ENCODE measurements around the gene SMIM8.
"Not testable (repeated sequence)": the region's sequence is repeated elsewhere in the genome, so short reads cannot be mapped to it uniquely, and the experiment has no call there.

SMIM8 gene

GRCh38 chr6:87322304-87323212 lies at the start of gene SMIM8:
TSS of gene SMIM8 (plus strand) at chr6:87322588. CDS start at chr6:87337032, 14,444 bp downstream.
- DNase-seq: peak; percentile 87

- DNase-seq: no peak
Observed at GRCh38 chr6:87274660-87275274, 47.6 kb upstream of the SMIM8 start.

DNA sequence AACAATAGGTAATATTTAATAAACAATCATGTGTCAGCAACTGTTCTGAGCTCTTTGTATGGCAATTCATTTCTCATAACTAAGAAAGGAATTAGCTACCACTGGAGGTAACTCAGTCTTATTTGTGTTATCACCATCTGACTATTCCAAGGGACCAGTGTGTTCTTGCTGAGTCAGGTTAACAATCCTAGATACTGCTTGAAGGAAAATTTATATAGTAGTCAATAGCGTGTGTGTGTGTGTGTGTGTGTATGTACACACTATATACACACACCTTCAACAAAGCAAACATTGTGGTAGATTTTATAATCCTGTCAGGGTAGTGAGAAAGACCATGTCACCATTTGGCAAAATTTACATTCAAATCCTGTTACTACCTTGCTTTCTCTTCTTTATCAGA lies 45.8 kb upstream of the SMIM8 start:
- no peak for DNase-seq

- no peak for DNase-seq
Observed at GRCh38 chr6:87277123-87277522, 45.3 kb upstream of the SMIM8 start.

GRCh38 chr6:87279196-87279595 lies 43.2 kb upstream of the SMIM8 start:
- DNase-seq: no peak

DNA sequence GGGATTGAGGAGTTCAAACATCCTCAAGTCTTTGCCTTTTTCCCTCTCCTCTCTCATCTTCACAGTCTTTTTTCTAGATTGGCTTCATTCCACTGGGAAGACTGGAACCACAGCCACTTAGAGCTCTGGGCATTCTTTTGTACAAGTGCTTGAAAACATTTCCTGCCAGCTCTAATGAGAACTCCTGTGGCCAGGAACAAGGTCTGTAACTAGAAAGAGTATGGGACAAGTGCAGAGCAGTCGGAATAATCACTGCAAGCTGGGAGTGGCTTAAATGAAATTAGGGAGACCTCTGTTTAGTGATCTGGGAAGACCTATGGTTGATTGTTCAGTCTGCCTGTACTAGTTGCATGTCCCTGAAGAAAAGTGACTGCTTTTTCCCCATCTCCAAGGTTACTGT lies 41.0 kb upstream of the SMIM8 start:
- DNase-seq: no peak

- no peak for DNase-seq
Observed at GRCh38 chr6:87282743-87283142, 39.6 kb upstream of the SMIM8 start.

DNA sequence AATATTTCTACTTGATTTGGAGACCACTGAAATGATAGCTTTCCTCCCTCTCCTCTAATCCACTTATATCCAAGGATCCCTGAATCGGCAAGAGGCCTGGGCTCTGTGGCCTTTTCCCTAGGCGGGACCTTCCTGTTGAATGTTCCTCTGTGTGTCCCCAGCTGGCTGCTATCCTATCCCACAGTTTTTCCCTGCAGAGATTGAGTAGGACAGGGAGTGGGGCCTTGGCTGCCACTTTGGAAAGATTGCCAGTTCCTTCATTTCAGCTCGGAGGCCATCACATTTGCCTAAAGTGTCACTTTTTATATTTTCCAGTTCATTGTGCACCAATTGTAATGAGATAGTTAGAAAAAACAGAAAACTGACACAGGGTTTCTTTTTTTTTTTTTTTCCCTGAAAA lies 38.9 kb upstream of the SMIM8 start:
- no peak for DNase-seq

- DNase-seq: no peak
Observed at GRCh38 chr6:87287251-87287650, 35.1 kb upstream of the SMIM8 start.

GRCh38 chr6:87289571-87289970 lies 32.8 kb upstream of the SMIM8 start:
- DNase-seq: no peak

- no peak for DNase-seq
Observed at GRCh38 chr6:87291883-87292282, 30.5 kb upstream of the SMIM8 start.

- DNase-seq: no peak
Observed at GRCh38 chr6:87293526-87293925, 28.9 kb upstream of the SMIM8 start.

DNA sequence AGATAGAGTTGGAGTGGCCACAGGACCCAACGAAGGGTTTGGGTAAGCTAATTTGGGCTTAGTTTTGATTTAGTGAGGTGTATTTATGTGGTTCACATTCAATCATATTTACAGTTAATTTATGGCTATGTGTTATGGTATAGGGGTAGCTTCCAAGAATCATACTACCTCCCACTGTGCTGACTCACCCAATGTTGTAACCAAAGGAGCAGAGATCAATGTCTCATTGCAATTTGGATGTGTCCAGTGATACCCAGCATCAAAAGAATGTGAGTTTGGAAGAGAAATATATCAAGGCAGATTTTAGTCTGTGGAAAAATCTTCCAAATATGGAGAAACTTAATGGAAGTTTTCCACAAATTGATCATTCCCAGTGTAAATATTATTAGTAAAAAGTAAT lies 25.3 kb upstream of the SMIM8 start:
- no peak for DNase-seq

GRCh38 chr6:87301277-87301676 lies 21.1 kb upstream of the SMIM8 start:
- DNase-seq: not testable (repeated sequence)

- DNase-seq: no peak
Observed at GRCh38 chr6:87308970-87309369, 13.4 kb upstream of the SMIM8 start.

GRCh38 chr6:87312860-87313259 lies 9.5 kb upstream of the SMIM8 start:
- DNase-seq: no peak

- DNase-seq: no peak
Observed at GRCh38 chr6:87315071-87315470, 7.3 kb upstream of the SMIM8 start.

- DNase-seq: no peak
Observed at GRCh38 chr6:87319271-87319987, 3.0 kb upstream of the SMIM8 start.

GRCh38 chr6:87323880-87324279 lies 1.5 kb downstream of the SMIM8 start:
- DNase-seq: not testable (repeated sequence)

DNA sequence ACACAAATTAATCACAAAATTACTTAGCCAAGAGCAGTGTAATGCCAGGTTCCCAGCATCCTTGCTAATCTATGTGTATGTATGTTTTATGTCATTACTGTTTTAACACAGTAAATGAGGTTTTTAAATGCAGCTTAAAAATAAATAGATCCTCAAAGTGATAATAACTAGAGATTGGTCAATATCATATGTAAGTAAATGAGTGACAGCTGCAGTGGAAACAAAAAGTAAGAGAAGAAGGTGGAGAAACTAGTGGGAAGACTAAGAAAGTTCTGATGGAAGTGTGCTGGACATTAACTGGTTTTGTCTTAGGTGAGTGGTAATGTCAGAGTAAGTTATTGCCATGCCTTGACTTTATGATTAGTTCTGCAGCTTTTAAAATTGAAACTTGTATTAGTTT lies 8.6 kb downstream of the SMIM8 start:
- DNase-seq: no peak

- no peak for DNase-seq
Observed at GRCh38 chr6:87333033-87333432, 10.6 kb downstream of the SMIM8 start.

GRCh38 chr6:87333591-87334181 lies 11.3 kb downstream of the SMIM8 start:
- no peak for DNase-seq

DNA sequence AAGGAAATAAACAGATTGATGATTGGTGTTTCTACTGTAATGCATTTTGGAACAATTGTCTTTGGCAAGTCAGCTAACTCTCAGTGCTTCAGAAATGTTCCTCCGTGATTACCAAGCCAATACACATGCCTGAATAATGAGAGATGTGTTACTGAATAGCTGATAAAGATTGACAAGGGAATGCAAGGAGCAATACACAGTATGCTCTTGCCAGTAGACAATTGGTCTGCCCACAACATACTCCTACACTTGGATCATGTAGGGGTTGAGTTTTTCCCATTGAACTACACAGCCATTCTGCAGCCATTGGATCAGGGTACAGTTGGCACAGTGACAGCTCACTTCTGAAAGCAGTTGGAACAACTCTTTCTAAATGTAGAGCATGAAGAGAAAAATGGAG lies 12.3 kb downstream of the SMIM8 start:
- no peak for DNase-seq

All from right forelimb (tissue), 1 donor.